GM23338 (cell line): Measurements from ENCODE around the gene AKNA. TPM values are rescaled to one million over a fixed set of nuclear protein-coding genes. Genes with fewer than 3 reads are reported as not detected.

Experiments
- ATAC-seq: fragments of 200-7000 bp; cut with Tn5 transposase; 3 replicates; pipeline ENCODE4 v1.9.1; 2020
- DNase-seq: peaks from one replicate; pipeline ENCODE4 v3.0.0-alpha.2; 2015; ENCODE audit warnings: low spot score
- H2AFZ ChIP-seq: fragments of 200-600 bp; sonication (generic); 2 replicates; pipeline ENCODE4 v1.8.0; 2016; ENCODE audit warnings: antibody characterized with exemption, mild to moderate bottlenecking, moderate library complexity
- H3F3A ChIP-seq: fragments of 200-600 bp; sonication (generic); replicated peaks from 2 replicates; pipeline ENCODE4 v1.8.0; 2017; ENCODE audit warnings: antibody characterized with exemption, mixed run types, low read depth
- H3K27ac ChIP-seq: fragments of 200-600 bp; sonication (generic); 2 replicates; pipeline ENCODE4 v1.6.1; 2016; ENCODE audit warnings: low read depth
- H3K27me3 ChIP-seq: fragments of 200-600 bp; sonication (generic); 2 replicates; pipeline ENCODE4 v1.8.0; 2016; ENCODE audit warnings: mild to moderate bottlenecking, mixed run types, moderate library complexity; ENCODE audit not compliant: insufficient read depth
- H3K36me3 ChIP-seq: fragments of 200-600 bp; sonication (generic); 2 replicates; pipeline ENCODE4 v1.8.0; 2016; ENCODE audit warnings: mild to moderate bottlenecking; ENCODE audit not compliant: insufficient read depth
- H3K4me1 ChIP-seq: fragments of 200-600 bp; sonication (generic); 2 replicates; pipeline ENCODE4 v1.8.0; 2016; ENCODE audit warnings: mild to moderate bottlenecking, moderate library complexity; ENCODE audit not compliant: insufficient read depth
- H3K4me2 ChIP-seq: fragments of 200-600 bp; sonication (generic); 2 replicates; pipeline ENCODE4 v1.7.1; 2017; ENCODE audit warnings: mixed run types
- H3K4me3 ChIP-seq: fragments of 200-600 bp; sonication (generic); 2 replicates; pipeline ENCODE4 v1.6.1; 2016; ENCODE audit warnings: mixed run types
- H3K79me2 ChIP-seq: fragments of 200-600 bp; sonication (generic); replicated peaks from 2 replicates; pipeline ENCODE4 v1.8.0; 2017; ENCODE audit warnings: mild to moderate bottlenecking; ENCODE audit not compliant: insufficient read depth
- H3K9me2 ChIP-seq: fragments of 200-600 bp; sonication (generic); 2 replicates; pipeline ENCODE4 v1.8.0; 2017; ENCODE audit not compliant: insufficient read depth
- H4K20me1 ChIP-seq: fragments of 200-600 bp; sonication (generic); replicated peaks from 2 replicates; pipeline ENCODE4 v1.8.0; 2017; ENCODE audit warnings: mild to moderate bottlenecking; ENCODE audit not compliant: insufficient read depth
- H3K27ac Mint-ChIP-seq: 2 replicates; pipeline ENCODE4 v1.8.0; 2020; ENCODE audit warnings: inconsistent platforms, mild to moderate bottlenecking, moderate library complexity, mixed read lengths
- H3K27me3 Mint-ChIP-seq: 3 replicates; pipeline ENCODE4 v1.8.0; 2022; ENCODE audit warnings: low read depth, mild to moderate bottlenecking, moderate library complexity, mixed read lengths, inconsistent platforms; ENCODE audit not compliant: insufficient read depth, poor library complexity
- H3K36me3 Mint-ChIP-seq: 3 replicates; pipeline ENCODE4 v1.8.0; 2021; ENCODE audit warnings: low read depth, mild to moderate bottlenecking, inconsistent platforms, moderate library complexity, mixed read lengths
- H3K4me1 Mint-ChIP-seq: 3 replicates; pipeline ENCODE4 v1.8.0; 2020; ENCODE audit warnings: mild to moderate bottlenecking, inconsistent platforms, mixed read lengths
- H3K4me3 Mint-ChIP-seq: 3 replicates; pipeline ENCODE4 v1.8.0; 2021; ENCODE audit warnings: moderate library complexity, mild to moderate bottlenecking, inconsistent platforms, mixed read lengths
- H3K9me3 Mint-ChIP-seq: 3 replicates; pipeline ENCODE4 v1.8.0; 2020; ENCODE audit warnings: moderate library complexity, mild to moderate bottlenecking, inconsistent platforms, mixed read lengths
- EZH2 ChIP-seq: fragments of 200-600 bp; sonication (generic); IDR thresholded peaks from one replicate; pipeline ENCODE4 v1.8.0; 2017; ENCODE audit warnings: antibody characterized with exemption, mild to moderate bottlenecking, low read depth; ENCODE audit not compliant: unreplicated experiment
- ZNF114 ChIP-seq: fragments of 250-450 bp; sonication (Bioruptor Pico); IDR thresholded peaks from 2 replicates; pipeline ENCODE4 v1.5.0; 2020; ENCODE audit warnings: mild to moderate bottlenecking, moderate library complexity
- ZNF331 ChIP-seq: fragments of 250-450 bp; sonication (Bioruptor Pico); IDR thresholded peaks from 2 replicates; pipeline ENCODE4 v1.5.0; 2020; ENCODE audit warnings: low read depth, mild to moderate bottlenecking, moderate library complexity
- polyA plus RNA-seq: library from polyadenylated mRNA; unstranded; fragments of >200 nt; fragmentation: Nextera tagmentation; extraction: Ambion mirVana; gene quantifications from 2 replicates; pipeline ENCODE4 v1.2.1, GENCODE V29; 2016
- total RNA-seq: library from RNA; depleted of rRNA; stranded (reverse); fragments of >200 nt; shearing (Covaris generic); gene quantifications from 2 replicates; pipeline ENCODE4 v1.2.3, GENCODE V29; 2014
- TF ChIP-seq, protein P1 (sequence below), 2 experiments: fragments of 200-600 bp in 1 of 2; sonication (generic) in 1 of 2; conservative IDR thresholded peaks; 2 replicates each; pipeline versions ENCODE4 v1.5.1 to v1.6.1; 2016 to 2017; ENCODE audit warnings: antibody characterized with exemption in 2 of 2, low read depth in 2 of 2, mild to moderate bottlenecking in 2 of 2, moderate library complexity in 1 of 2
- TF ChIP-seq, protein P2 (sequence below): IDR thresholded peaks from one replicate; pipeline ENCODE4 v1.6.1; 2018; ENCODE audit warnings: antibody characterized with exemption; ENCODE audit not compliant: unreplicated experiment
- TF ChIP-seq, protein P3 (sequence below): fragments of 250-450 bp; sonication (Bioruptor Pico); IDR thresholded peaks from 2 replicates; pipeline ENCODE4 v1.5.0; 2020; ENCODE audit warnings: mild to moderate bottlenecking, moderate library complexity

Gene AKNA
- total and polyA plus RNA-seq, 2 experiments from 2014 or later = 9.0 to 28.1 TPM

DNA sequence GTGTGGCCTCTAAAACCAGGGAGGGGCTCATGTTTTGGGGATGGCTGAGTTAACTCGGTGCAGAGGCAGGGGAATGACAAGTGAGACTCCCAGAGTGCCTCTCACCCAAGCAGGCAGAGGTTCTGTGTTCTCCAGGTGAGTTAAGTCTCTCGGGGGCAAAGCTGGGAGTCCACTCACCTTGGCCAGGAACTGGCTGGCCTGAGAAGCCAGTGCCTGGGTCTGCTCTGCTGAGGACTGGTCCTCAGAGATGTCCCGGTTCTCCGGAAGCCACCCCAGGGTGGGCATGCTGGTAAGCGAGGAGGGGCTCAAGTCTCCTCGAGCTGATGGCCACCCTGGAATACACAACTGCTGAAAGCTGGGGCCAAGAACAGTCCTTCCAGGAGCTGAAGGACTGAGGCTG lies 20.4 kb downstream of the AKNA start:
- H3K27ac ChIP-seq = no peak overlapping the region
- Mint-ChIP-seq H3K27ac (peak overlapping the region; percentile 34; the same call in 1 of the 2 replicates), H3K27me3 (peaks cover 7% of the 10 kb centered on the region), H3K4me3 (no peak overlapping the region), H3K36me3 (peaks cover 60% of the 10 kb centered on the region), H3K4me1 (peaks cover 33% of the 10 kb centered on the region), H3K9me3 (no peaks in the 10 kb centered on the region)
- H2AFZ ChIP-seq = no peak overlapping the region
- TF ChIP-seq ZNF114 (no peak), ZNF331 (CRISPR knock-in tag) (no peak), EZH2 (no peak)
- TF ChIP-seq, protein P1, sequence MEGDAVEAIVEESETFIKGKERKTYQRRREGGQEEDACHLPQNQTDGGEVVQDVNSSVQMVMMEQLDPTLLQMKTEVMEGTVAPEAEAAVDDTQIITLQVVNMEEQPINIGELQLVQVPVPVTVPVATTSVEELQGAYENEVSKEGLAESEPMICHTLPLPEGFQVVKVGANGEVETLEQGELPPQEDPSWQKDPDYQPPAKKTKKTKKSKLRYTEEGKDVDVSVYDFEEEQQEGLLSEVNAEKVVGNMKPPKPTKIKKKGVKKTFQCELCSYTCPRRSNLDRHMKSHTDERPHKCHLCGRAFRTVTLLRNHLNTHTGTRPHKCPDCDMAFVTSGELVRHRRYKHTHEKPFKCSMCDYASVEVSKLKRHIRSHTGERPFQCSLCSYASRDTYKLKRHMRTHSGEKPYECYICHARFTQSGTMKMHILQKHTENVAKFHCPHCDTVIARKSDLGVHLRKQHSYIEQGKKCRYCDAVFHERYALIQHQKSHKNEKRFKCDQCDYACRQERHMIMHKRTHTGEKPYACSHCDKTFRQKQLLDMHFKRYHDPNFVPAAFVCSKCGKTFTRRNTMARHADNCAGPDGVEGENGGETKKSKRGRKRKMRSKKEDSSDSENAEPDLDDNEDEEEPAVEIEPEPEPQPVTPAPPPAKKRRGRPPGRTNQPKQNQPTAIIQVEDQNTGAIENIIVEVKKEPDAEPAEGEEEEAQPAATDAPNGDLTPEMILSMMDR (conservative IDR thresholded peaks at IDR 0.05; ENCODE audit: low read depth in 2 of 2) = no peak
- TF ChIP-seq, protein P2, sequence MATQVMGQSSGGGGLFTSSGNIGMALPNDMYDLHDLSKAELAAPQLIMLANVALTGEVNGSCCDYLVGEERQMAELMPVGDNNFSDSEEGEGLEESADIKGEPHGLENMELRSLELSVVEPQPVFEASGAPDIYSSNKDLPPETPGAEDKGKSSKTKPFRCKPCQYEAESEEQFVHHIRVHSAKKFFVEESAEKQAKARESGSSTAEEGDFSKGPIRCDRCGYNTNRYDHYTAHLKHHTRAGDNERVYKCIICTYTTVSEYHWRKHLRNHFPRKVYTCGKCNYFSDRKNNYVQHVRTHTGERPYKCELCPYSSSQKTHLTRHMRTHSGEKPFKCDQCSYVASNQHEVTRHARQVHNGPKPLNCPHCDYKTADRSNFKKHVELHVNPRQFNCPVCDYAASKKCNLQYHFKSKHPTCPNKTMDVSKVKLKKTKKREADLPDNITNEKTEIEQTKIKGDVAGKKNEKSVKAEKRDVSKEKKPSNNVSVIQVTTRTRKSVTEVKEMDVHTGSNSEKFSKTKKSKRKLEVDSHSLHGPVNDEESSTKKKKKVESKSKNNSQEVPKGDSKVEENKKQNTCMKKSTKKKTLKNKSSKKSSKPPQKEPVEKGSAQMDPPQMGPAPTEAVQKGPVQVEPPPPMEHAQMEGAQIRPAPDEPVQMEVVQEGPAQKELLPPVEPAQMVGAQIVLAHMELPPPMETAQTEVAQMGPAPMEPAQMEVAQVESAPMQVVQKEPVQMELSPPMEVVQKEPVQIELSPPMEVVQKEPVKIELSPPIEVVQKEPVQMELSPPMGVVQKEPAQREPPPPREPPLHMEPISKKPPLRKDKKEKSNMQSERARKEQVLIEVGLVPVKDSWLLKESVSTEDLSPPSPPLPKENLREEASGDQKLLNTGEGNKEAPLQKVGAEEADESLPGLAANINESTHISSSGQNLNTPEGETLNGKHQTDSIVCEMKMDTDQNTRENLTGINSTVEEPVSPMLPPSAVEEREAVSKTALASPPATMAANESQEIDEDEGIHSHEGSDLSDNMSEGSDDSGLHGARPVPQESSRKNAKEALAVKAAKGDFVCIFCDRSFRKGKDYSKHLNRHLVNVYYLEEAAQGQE = no peak
- TF ChIP-seq, protein P3, sequence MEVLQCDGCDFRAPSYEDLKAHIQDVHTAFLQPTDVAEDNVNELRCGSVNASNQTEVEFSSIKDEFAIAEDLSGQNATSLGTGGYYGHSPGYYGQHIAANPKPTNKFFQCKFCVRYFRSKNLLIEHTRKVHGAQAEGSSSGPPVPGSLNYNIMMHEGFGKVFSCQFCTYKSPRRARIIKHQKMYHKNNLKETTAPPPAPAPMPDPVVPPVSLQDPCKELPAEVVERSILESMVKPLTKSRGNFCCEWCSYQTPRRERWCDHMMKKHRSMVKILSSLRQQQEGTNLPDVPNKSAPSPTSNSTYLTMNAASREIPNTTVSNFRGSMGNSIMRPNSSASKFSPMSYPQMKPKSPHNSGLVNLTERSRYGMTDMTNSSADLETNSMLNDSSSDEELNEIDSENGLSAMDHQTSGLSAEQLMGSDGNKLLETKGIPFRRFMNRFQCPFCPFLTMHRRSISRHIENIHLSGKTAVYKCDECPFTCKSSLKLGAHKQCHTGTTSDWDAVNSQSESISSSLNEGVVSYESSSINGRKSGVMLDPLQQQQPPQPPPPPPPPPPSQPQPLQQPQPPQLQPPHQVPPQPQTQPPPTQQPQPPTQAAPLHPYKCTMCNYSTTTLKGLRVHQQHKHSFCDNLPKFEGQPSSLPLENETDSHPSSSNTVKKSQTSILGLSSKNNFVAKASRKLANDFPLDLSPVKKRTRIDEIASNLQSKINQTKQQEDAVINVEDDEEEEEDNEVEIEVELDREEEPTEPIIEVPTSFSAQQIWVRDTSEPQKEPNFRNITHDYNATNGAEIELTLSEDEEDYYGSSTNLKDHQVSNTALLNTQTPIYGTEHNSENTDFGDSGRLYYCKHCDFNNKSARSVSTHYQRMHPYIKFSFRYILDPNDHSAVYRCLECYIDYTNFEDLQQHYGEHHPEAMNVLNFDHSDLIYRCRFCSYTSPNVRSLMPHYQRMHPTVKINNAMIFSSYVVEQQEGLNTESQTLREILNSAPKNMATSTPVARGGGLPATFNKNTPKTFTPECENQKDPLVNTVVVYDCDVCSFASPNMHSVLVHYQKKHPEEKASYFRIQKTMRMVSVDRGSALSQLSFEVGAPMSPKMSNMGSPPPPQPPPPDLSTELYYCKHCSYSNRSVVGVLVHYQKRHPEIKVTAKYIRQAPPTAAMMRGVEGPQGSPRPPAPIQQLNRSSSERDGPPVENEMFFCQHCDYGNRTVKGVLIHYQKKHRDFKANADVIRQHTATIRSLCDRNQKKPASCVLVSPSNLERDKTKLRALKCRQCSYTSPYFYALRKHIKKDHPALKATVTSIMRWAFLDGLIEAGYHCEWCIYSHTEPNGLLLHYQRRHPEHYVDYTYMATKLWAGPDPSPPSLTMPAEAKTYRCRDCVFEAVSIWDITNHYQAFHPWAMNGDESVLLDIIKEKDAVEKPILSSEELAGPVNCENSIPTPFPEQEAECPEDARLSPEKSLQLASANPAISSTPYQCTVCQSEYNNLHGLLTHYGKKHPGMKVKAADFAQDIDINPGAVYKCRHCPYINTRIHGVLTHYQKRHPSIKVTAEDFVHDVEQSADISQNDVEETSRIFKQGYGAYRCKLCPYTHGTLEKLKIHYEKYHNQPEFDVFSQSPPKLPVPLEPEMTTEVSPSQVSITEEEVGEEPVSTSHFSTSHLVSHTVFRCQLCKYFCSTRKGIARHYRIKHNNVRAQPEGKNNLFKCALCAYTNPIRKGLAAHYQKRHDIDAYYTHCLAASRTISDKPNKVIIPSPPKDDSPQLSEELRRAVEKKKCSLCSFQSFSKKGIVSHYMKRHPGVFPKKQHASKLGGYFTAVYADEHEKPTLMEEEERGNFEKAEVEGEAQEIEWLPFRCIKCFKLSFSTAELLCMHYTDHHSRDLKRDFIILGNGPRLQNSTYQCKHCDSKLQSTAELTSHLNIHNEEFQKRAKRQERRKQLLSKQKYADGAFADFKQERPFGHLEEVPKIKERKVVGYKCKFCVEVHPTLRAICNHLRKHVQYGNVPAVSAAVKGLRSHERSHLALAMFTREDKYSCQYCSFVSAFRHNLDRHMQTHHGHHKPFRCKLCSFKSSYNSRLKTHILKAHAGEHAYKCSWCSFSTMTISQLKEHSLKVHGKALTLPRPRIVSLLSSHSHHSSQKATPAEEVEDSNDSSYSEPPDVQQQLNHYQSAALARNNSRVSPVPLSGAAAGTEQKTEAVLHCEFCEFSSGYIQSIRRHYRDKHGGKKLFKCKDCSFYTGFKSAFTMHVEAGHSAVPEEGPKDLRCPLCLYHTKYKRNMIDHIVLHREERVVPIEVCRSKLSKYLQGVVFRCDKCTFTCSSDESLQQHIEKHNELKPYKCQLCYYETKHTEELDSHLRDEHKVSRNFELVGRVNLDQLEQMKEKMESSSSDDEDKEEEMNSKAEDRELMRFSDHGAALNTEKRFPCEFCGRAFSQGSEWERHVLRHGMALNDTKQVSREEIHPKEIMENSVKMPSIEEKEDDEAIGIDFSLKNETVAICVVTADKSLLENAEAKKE (CRISPR knock-in tag) = no peak
- no peak for DNase-seq
- peaks cover 12% of the 10 kb centered on the region; the same call in 1 of the 2 replicates for H3F3A ChIP-seq
- H3K36me3 ChIP-seq = no peaks in the 10 kb centered on the region
- no peak for ATAC-seq
- H3K27me3 ChIP-seq = no peaks in the 10 kb centered on the region
- no peaks in the 10 kb centered on the region for H4K20me1 ChIP-seq
- peaks cover 34% of the 10 kb centered on the region for H3K4me1 ChIP-seq
- no peak overlapping the region for H3K4me3 ChIP-seq
- H3K79me2 ChIP-seq = peaks cover 4% of the 10 kb centered on the region; the same call in 1 of the 2 replicates
- 0 out of 2 replicates have a peak, but pooled peaks cover 6% of the 10 kb centered on the region for H3K9me2 ChIP-seq
- no peak overlapping the region for H3K4me2 ChIP-seq
